ENCODE data around the gene NR6A1.

Gene NR6A1

GRCh38 chr9:124473310-124473709 lies 297.8 kb downstream of the NR6A1 start:
- H3K4me3 ChIP-seq (ENCODE audit: insufficient read depth, low read length, poor library complexity, severe bottlenecking), result no peak overlapping the region
- H3K27me3 ChIP-seq (ENCODE audit: low read length), result no peaks in the 10 kb centered on the region
- H2AFZ ChIP-seq (ENCODE audit: low read depth, low read length, severe bottlenecking), result no peak overlapping the region
- H4K20me1 ChIP-seq (ENCODE audit: low read depth, low read length), result no peaks in the 10 kb centered on the region
- H3K27ac ChIP-seq (ENCODE audit: low read depth, low read length), result no peak overlapping the region
- no peak overlapping the region for H3K4me2 ChIP-seq (ENCODE audit: low read depth, low read length, poor library complexity, severe bottlenecking)
- no peaks in the 10 kb centered on the region for H3F3A ChIP-seq (ENCODE audit: insufficient read depth)
- no peak for TF ChIP-seq CTCF (IDR thresholded peaks at IDR 0.05; ENCODE audit: insufficient read depth, low read length, poor library complexity, severe bottlenecking)
- TF ChIP-seq EZH2phosphoT487 (conservative IDR thresholded peaks at IDR 0.05; ENCODE audit: low read length), result no peak
- no peak overlapping the region for H3K9ac ChIP-seq (ENCODE audit: low read length)
- H3K79me2 ChIP-seq (ENCODE audit: insufficient read depth, low read length), result no peaks in the 10 kb centered on the region
- H3K9me2 ChIP-seq (replicated peaks; ENCODE audit: insufficient read depth, low read length), result no peaks in the 10 kb centered on the region
- no peaks in the 10 kb centered on the region for H3K36me3 ChIP-seq (ENCODE audit: low read length)
- H3K9me3 ChIP-seq (ENCODE audit: insufficient read depth, low read length), result no peaks in the 10 kb centered on the region

- Histone ChIP-seq H3K27me3 (ENCODE audit: low read length) (no peaks in the 10 kb centered on the region), H3F3A (ENCODE audit: insufficient read depth) (no peaks in the 10 kb centered on the region), H4K20me1 (ENCODE audit: low read depth, low read length) (no peaks in the 10 kb centered on the region), H3K4me2 (ENCODE audit: low read depth, low read length, poor library complexity, severe bottlenecking) (no peak overlapping the region), H3K79me2 (ENCODE audit: insufficient read depth, low read length) (no peaks in the 10 kb centered on the region), H3K36me3 (ENCODE audit: low read length) (no peaks in the 10 kb centered on the region), H3K4me3 (ENCODE audit: insufficient read depth, low read length, poor library complexity, severe bottlenecking) (no peak overlapping the region), H3K27ac (ENCODE audit: low read depth, low read length) (no peak overlapping the region), H3K9ac (ENCODE audit: low read length) (no peak overlapping the region), H2AFZ (ENCODE audit: low read depth, low read length, severe bottlenecking) (no peak overlapping the region), H3K9me2 (replicated peaks; ENCODE audit: insufficient read depth, low read length) (no peaks in the 10 kb centered on the region), H3K9me3 (ENCODE audit: insufficient read depth, low read length) (no peaks in the 10 kb centered on the region)
- no peak for TF ChIP-seq EZH2phosphoT487 (conservative IDR thresholded peaks at IDR 0.05; ENCODE audit: low read length)
- TF ChIP-seq CTCF (IDR thresholded peaks at IDR 0.05; ENCODE audit: insufficient read depth, low read length, poor library complexity, severe bottlenecking), result no peak
Measured at GRCh38 chr9:124472770-124473169, 298.3 kb downstream of the NR6A1 start.

- H3K9ac ChIP-seq (ENCODE audit: low read length), result no peak overlapping the region
- no peaks in the 10 kb centered on the region for H3F3A ChIP-seq (ENCODE audit: insufficient read depth)
- H3K27ac ChIP-seq (ENCODE audit: low read depth, low read length), result no peak overlapping the region
- H3K27me3 ChIP-seq (ENCODE audit: low read length), result no peaks in the 10 kb centered on the region
- no peaks in the 10 kb centered on the region for H4K20me1 ChIP-seq (ENCODE audit: low read depth, low read length)
- H2AFZ ChIP-seq (ENCODE audit: low read depth, low read length, severe bottlenecking), result no peak overlapping the region
- H3K79me2 ChIP-seq (ENCODE audit: insufficient read depth, low read length), result no peaks in the 10 kb centered on the region
- H3K4me3 ChIP-seq (ENCODE audit: insufficient read depth, low read length, poor library complexity, severe bottlenecking), result no peak overlapping the region
- H3K36me3 ChIP-seq (ENCODE audit: low read length), result no peaks in the 10 kb centered on the region
- no peaks in the 10 kb centered on the region for H3K9me2 ChIP-seq (replicated peaks; ENCODE audit: insufficient read depth, low read length)
- H3K9me3 ChIP-seq (ENCODE audit: insufficient read depth, low read length), result no peaks in the 10 kb centered on the region
- TF ChIP-seq EZH2phosphoT487 (conservative IDR thresholded peaks at IDR 0.05; ENCODE audit: low read length), result no peak
- TF ChIP-seq CTCF (IDR thresholded peaks at IDR 0.05; ENCODE audit: insufficient read depth, low read length, poor library complexity, severe bottlenecking), result no peak
- H3K4me2 ChIP-seq (ENCODE audit: low read depth, low read length, poor library complexity, severe bottlenecking), result no peak overlapping the region
Measured at GRCh38 chr9:124471761-124472160, 299.4 kb downstream of the NR6A1 start.
